CD4-positive, alpha-beta T cell treated with Interleukin-6 for 4 hours (primary cell): ENCODE results near the gene CD79B.
"Not testable (repeated sequence)": the region's sequence is repeated elsewhere in the genome, so short reads cannot be mapped to it uniquely, and the experiment has no call there.

Experiments used
- DNase-seq: peaks from one replicate; pipeline ENCODE4 v3.0.0-alpha.2; 2020; ENCODE audit warnings: mixed read lengths

The CD79B gene

GRCh38 chr17:63909586-63909985 is 22.5 kb downstream of the CD79B start:
- not testable (repeated sequence) for DNase-seq

- peak; percentile 9 for DNase-seq
These were observed 24.9 kb downstream of the CD79B start for GRCh38 chr17:63907161-63907778.

DNA sequence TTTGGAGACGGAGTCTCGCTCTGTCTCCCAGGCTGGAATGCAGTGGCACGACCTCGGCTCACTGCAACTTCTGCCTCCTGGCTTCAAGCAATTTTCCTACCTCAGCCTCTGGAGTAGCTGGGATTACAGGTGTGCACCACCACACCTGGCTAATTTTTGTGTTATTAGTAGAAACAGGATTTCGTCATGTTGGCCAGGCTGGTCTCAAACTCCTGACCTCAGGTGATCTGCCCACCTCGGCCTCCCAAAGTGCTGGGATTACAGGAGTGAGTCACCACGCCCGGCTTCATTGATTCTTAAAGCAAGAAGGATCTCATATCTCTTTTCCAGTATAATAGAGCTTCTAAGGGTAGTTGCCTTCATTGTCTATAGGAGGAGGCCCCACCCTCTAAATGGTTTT is 27.3 kb downstream of the CD79B start:
- not testable (repeated sequence) for DNase-seq

GRCh38 chr17:63903787-63904201 is 28.3 kb downstream of the CD79B start:
- not testable (repeated sequence) for DNase-seq

DNA sequence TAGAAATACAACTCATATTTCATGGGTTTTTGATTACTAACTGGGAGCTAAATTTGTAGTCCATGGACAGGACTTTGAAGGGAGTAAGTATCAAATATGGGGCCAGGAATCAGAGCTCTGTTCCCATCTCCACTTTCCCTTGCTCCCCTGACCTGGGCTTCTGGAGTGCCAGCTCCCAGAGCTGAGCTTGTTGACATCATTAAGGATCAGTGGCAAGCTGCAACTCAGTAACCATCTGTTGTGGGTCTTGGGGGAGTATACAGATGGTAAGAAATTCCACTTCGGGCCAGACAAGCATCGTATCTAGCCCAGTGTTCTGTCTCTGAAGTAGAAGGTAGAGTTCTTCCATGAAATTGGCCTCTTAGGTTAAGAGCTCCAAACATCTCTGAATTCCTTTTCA is 30.2 kb downstream of the CD79B start:
- not testable (repeated sequence) for DNase-seq

DNA sequence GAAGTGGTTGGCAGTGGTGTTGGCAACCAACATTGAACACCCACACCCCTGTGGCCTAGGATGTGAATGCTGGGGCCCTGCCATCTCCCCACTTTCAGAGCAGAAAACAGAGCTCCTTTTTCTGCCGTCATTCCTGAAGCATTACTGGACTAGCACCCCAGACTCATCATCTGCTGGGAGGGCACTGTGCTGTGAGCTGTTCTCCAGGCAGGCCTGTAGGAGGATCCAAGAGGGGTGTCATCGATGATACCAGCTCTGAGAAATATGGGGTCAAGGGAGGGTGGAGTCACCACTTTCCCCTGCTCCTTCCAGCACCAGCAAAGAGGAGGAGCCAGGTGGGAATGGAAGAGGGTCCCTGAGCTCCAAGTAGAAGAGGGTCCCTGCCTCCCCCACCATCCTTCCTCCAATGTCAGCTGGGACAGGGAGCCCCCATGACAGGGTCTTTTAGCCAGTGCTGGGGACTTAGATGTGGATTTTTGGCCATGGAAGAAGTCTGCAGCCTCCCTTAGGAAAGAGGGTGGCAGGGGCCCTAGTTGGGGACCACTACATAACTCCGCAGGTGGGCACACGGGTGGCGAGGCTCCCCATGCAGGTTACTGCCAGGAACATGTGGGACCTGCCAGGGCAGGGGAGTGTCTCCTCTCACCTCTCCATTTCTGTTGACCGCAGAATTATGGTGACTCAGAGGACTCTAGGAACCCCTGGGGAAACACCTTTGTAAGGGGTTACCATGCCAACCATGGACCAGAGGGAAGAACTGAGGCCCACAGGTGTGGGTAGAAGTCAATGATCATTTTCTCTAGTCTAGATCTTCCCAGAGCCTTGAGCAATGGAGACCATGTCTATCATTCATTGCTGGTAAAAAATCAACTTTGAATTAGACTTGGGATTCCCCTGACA is 33.0 kb downstream of the CD79B start:
- peak; percentile 11 for DNase-seq

- DNase-seq = not testable (repeated sequence)
These were observed 35.4 kb downstream of the CD79B start, which contains the start of gene CSH1 for GRCh38 chr17:63896524-63897354. Gene CSH1 (minus strand): TSS chr17:63896574. CDS start chr17:63896511, 63 bp downstream.

GRCh38 chr17:63894821-63895220 is 37.3 kb downstream of the CD79B start:
- not testable (repeated sequence) for DNase-seq

DNA sequence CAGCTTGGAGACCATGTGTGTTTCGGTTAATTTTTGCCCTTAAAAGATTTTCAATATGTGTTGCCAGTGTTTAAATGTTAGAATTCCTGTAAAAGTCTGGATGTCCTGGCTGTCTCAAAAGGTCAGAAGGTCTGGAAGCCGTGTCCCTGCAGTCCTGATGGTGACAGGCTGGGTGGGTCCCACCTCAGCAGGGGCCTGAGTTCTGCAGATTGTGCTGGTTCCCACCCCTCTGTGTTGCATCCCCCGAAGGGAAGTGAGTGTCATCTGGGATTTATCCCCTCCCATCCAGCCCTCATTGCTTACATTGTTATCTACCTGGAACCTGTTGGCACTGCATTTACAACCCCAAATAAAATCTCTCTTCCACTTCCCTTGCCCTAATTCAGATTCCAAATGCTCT is 38.1 kb downstream of the CD79B start:
- not testable (repeated sequence) for DNase-seq

DNA sequence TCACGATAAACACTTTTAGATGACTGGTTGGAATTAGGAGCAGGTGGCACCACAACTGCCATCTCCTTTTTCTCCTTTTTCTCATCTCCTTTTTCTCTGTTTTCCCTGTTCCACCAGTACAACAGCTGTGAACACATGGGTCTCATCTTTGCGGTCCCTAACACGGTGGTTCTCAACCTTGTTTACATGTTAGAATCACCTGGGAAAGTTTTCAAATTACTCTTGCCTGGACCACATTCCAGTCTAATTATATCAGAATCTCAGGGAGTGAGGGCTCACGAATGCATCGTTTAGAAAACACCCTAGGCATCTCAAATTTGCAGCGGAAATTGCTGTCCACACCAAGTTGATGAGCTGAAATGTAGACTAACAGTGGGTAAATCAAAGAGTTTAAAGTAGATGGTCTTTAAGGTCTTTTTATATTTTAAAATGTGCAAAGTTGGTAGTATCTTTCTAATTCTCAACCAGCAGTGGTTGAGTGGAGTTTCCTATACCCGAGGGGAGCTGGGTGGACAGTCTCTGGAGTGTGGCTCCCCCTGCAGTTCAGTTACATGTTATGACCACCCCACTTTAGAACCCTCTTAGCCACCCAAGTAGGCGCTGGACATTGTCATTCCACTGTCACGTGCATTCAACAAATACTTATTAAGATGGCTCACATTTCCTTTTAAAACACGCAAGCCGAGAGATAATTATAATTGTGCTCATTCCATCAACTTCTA is 39.7 kb downstream of the CD79B start:
- not testable (repeated sequence) for DNase-seq

GRCh38 chr17:63889026-63889848 is 42.9 kb downstream of the CD79B start:
- DNase-seq = not testable (repeated sequence)

DNA sequence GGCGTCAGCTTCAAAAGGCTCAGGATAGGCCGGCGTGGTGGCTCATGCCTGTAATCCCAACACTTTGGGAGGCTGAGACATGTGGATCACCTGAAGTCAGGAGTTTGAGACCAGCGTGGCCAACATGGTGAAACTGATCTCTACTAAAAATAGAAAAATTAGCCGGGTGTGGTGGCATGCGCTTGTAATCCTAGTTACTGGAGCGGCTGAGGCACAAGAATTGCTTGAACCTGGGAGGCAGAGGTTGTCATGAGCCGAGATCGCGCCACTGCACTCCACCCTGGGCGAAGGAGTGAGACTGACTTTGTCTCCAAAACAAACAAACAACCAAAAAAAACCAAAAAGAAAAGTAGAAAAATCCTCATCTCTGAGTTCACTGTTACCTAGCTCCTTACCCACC is 47.0 kb downstream of the CD79B start:
- DNase-seq = not testable (repeated sequence)

GRCh38 chr17:63882626-63883126 is 49.5 kb downstream of the CD79B start:
- not testable (repeated sequence) for DNase-seq

- DNase-seq = peak; percentile 68
These were observed 50.1 kb downstream of the CD79B start, which contains the start of gene GH2 for GRCh38 chr17:63881935-63882601. Gene GH2 (minus strand): TSS chr17:63881944. CDS start chr17:63881801, 143 bp downstream.

GRCh38 chr17:63881337-63881736 is 50.8 kb downstream of the CD79B start:
- not testable (repeated sequence) for DNase-seq

DNA sequence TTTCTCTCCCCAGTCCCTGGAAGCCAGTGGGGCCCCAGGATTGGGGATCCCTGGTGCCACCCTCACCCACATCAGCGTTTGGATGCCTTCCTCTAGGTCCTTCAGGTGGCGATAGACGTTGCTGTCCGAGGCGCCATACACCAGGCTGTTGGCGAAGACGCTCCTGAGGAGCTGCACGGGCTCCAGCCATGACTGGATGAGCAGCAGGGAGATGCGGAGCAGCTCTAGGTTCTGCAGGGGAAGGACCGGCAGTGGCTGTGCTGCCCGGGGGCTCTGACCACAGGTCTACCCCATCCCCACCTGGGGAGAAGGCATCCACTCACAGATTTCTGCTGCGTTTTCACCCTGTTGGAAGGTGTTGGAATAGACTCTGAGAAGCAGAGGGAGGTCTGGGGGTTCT is 51.4 kb downstream of the CD79B start:
- no peak for DNase-seq
